ENCODE measurements around the gene COMMD9.

COMMD9 gene

DNA sequence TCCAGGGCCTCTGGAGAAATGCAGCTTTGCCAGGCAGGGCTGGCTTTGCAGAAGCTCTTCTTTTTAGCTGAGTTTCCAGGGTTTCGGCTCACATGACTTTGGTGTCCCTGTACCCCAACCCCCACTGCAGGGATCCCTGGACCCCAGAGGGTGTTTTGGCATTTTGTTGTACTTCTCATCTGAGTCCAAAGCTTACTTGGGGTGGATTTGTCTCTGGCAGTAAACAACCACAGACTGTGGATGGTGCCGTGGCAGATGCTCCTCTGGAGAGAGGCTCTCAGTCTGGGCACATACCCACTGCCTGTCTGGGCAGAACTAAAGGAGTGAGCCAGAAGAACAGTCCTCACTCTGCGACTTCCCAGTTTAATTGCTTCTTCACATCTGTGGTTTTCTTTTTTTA lies 49.6 kb downstream of the COMMD9 start:
- no peaks in the 10 kb centered on the region for H3K79me2 ChIP-seq (ENCODE audit: low read length)
- H3K4me2 ChIP-seq (ENCODE audit: low read depth, low read length), result no peak overlapping the region
- no peak overlapping the region for H2AFZ ChIP-seq (ENCODE audit: low read length)
- TF ChIP-seq EZH2 (optimal IDR thresholded peaks at IDR 0.05; ENCODE audit: low read depth, low read length), result no peak
- TF ChIP-seq EZH2phosphoT487 (IDR thresholded peaks at IDR 0.05; ENCODE audit: low read length), result no peak
- TF ChIP-seq, protein P1, sequence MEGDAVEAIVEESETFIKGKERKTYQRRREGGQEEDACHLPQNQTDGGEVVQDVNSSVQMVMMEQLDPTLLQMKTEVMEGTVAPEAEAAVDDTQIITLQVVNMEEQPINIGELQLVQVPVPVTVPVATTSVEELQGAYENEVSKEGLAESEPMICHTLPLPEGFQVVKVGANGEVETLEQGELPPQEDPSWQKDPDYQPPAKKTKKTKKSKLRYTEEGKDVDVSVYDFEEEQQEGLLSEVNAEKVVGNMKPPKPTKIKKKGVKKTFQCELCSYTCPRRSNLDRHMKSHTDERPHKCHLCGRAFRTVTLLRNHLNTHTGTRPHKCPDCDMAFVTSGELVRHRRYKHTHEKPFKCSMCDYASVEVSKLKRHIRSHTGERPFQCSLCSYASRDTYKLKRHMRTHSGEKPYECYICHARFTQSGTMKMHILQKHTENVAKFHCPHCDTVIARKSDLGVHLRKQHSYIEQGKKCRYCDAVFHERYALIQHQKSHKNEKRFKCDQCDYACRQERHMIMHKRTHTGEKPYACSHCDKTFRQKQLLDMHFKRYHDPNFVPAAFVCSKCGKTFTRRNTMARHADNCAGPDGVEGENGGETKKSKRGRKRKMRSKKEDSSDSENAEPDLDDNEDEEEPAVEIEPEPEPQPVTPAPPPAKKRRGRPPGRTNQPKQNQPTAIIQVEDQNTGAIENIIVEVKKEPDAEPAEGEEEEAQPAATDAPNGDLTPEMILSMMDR (IDR thresholded peaks at IDR 0.05; ENCODE audit: low read length), result no peak
- H3K4me1 ChIP-seq (ENCODE audit: low read length), result no peaks in the 10 kb centered on the region
- no peak overlapping the region for H3K9ac ChIP-seq (ENCODE audit: low read length)
- H3K27me3 ChIP-seq (replicated peaks; ENCODE audit: insufficient read depth, low read length), result no peaks in the 10 kb centered on the region
- no peaks in the 10 kb centered on the region for H3F3A ChIP-seq (ENCODE audit: insufficient read depth, low read length)
- H3K36me3 ChIP-seq (replicated peaks; ENCODE audit: insufficient read depth, low read length), result no peaks in the 10 kb centered on the region
- H3K4me3 ChIP-seq (ENCODE audit: low read length), result no peak overlapping the region
- H3K27ac ChIP-seq (ENCODE audit: low read length), result no peak overlapping the region
- no peaks in the 10 kb centered on the region for H3K9me3 ChIP-seq (replicated peaks; ENCODE audit: insufficient read depth, low read length)
- no peaks in the 10 kb centered on the region for H4K20me1 ChIP-seq (ENCODE audit: insufficient read depth, low read length)
- H3K9me2 ChIP-seq (replicated peaks; ENCODE audit: insufficient read depth, low read length), result no peaks in the 10 kb centered on the region
- no peak for DNase-seq

DNA sequence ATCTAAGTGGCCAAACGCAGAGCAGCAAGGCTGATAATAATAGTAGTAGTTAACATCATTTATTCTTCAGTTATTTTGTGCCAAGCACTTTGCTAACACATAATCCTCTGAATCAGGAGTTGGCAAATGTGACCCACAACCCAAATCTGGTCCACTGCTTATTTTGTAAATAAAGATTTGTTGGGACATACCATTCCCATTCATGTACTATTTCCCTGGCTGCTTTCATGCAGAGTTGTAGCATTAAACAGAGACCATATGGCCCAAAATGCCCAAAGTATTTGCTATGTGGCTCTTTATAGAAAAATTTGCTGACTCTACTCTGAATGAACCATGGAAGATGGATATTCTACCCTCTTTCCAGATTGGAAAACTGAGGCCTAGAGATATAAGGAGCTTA lies 50.3 kb downstream of the COMMD9 start:
- DNase-seq, result no peak
- Histone ChIP-seq H3K79me2 (ENCODE audit: low read length) (no peaks in the 10 kb centered on the region), H3K4me1 (ENCODE audit: low read length) (no peaks in the 10 kb centered on the region), H3K4me2 (ENCODE audit: low read depth, low read length) (no peak overlapping the region), H3K36me3 (replicated peaks; ENCODE audit: insufficient read depth, low read length) (no peaks in the 10 kb centered on the region), H2AFZ (ENCODE audit: low read length) (no peak overlapping the region), H3K9ac (ENCODE audit: low read length) (no peak overlapping the region), H3K9me2 (replicated peaks; ENCODE audit: insufficient read depth, low read length) (no peaks in the 10 kb centered on the region), H4K20me1 (ENCODE audit: insufficient read depth, low read length) (no peaks in the 10 kb centered on the region), H3K9me3 (replicated peaks; ENCODE audit: insufficient read depth, low read length) (no peaks in the 10 kb centered on the region), H3K4me3 (ENCODE audit: low read length) (no peak overlapping the region), H3K27ac (ENCODE audit: low read length) (no peak overlapping the region), H3F3A (ENCODE audit: insufficient read depth, low read length) (no peaks in the 10 kb centered on the region), H3K27me3 (replicated peaks; ENCODE audit: insufficient read depth, low read length) (no peaks in the 10 kb centered on the region)
- TF ChIP-seq, protein P1 (IDR thresholded peaks at IDR 0.05; ENCODE audit: low read length), result no peak
- no peak for TF ChIP-seq EZH2phosphoT487 (IDR thresholded peaks at IDR 0.05; ENCODE audit: low read length)
- no peak for TF ChIP-seq EZH2 (optimal IDR thresholded peaks at IDR 0.05; ENCODE audit: low read depth, low read length)

DNA sequence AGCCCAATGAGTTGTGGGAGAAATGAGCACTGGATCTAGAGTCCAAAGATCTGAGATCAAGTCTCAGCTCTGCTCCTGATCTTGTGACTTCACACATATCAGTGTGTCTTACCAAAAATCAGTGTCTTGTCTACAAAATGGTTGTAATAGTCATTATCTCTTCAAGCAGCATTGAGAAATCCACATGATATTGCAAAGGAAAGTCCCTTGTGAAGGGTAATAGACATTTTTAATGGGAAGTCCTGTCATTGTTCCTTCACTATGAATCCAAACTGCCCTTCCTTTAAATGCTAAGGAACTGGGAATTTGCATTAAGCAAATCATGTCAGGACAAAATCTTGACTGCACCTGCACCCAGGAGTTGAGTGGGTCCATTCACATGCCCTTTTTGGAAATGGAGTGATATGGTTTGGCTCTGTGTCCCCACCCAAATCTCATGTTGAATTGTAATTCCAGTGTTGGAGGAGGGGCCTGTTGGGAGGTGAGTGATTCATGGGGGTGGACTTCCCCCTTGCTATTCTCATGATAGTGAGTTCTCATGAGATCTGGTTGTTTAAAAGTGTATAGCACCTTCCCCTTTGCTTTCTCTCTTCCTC lies 51.1 kb downstream of the COMMD9 start:
- no peak overlapping the region for H3K9ac ChIP-seq (ENCODE audit: low read length)
- no peaks in the 10 kb centered on the region for H3K9me2 ChIP-seq (replicated peaks; ENCODE audit: insufficient read depth, low read length)
- no peak overlapping the region for H3K27ac ChIP-seq (ENCODE audit: low read length)
- H3K27me3 ChIP-seq (replicated peaks; ENCODE audit: insufficient read depth, low read length), result no peaks in the 10 kb centered on the region
- H2AFZ ChIP-seq (ENCODE audit: low read length), result no peak overlapping the region
- no peaks in the 10 kb centered on the region for H3K36me3 ChIP-seq (replicated peaks; ENCODE audit: insufficient read depth, low read length)
- no peaks in the 10 kb centered on the region for H3K79me2 ChIP-seq (ENCODE audit: low read length)
- no peak overlapping the region for H3K4me2 ChIP-seq (ENCODE audit: low read depth, low read length)
- no peak overlapping the region for H3K4me3 ChIP-seq (ENCODE audit: low read length)
- DNase-seq, result no peak
- H3K9me3 ChIP-seq (replicated peaks; ENCODE audit: insufficient read depth, low read length), result no peaks in the 10 kb centered on the region
- no peak for TF ChIP-seq EZH2phosphoT487 (IDR thresholded peaks at IDR 0.05; ENCODE audit: low read length)
- TF ChIP-seq, protein P1 (IDR thresholded peaks at IDR 0.05; ENCODE audit: low read length), result no peak
- TF ChIP-seq EZH2 (optimal IDR thresholded peaks at IDR 0.05; ENCODE audit: low read depth, low read length), result no peak
- no peaks in the 10 kb centered on the region for H4K20me1 ChIP-seq (ENCODE audit: insufficient read depth, low read length)
- no peaks in the 10 kb centered on the region for H3F3A ChIP-seq (ENCODE audit: insufficient read depth, low read length)
- H3K4me1 ChIP-seq (ENCODE audit: low read length), result no peaks in the 10 kb centered on the region

Data from MM.1S (cell line).